HG03025 (cell line): ENCODE measurements around the gene ZSWIM1.

Experiments
- ATAC-seq: cut with Tn5 transposase; IDR thresholded peaks from one replicate; pipeline ENCODE4 v1.9.1; 2021; ENCODE audit warnings: mild to moderate bottlenecking, moderate library complexity; ENCODE audit not compliant: unreplicated experiment, low FRiP score

The ZSWIM1 gene

DNA sequence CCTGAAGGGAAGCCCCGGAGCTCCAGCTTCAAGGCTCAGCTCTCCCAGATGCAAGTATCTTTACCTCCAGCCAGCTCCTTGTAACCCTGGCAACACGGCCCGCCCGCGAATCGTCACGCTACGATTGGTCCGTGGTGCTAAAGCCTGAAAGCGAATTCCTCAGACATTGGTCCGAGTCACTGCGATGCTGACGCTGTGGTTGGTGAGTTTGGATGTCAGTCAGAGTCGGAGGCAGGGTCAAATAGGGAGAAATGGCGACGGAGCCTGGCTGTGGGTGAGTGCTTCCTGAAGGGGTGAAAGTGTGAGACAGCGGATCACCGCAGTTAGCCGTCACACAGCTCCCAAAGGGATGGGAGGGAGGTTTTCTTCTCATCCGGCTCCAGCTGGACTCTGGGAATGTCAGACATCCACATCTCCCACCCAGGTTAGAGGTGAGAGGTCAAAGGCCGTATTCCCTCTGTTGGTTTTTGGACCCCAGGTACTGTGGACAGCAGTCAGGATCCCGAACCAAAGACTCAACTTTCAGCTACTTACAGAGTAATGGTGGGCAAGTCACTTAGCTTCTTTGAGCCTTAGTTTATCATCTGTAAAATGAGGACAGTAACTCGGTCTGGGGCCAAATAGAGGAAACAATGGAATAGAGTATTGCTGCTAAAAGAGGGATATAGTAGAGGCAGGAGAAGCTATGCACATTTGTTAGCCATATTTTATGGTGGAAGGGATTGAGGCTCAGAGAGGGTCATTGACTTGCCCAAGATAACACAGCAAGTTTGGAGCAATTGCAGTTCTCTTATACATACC lies at the start of gene ZSWIM1:
TSS of gene ZSWIM1 (plus strand) at position 240 of the 801 bp plus-strand sequence. CDS start 1,366 bp downstream, outside the sequence.
- peak; percentile 82 for ATAC-seq

DNA sequence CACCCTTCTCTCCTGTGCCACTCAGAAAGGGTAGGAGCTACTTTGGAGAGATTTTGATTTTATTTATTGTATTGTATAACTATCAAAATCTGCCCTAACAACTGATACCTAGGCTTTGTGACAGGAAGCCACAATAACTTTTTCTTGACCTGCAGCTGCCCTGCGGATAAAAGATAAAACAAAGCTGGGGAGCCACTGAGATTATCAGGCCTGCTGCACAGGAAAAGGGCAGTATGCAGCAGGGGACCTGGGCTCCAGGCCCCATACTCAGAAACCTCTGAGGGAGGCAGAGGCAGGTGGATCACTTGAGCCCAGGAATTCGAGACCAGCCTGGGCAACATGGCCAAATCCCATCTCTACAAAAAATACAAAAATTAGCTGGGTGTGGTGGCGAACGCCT lies 48.4 kb upstream of the ZSWIM1 start:
- ATAC-seq: no peak

DNA sequence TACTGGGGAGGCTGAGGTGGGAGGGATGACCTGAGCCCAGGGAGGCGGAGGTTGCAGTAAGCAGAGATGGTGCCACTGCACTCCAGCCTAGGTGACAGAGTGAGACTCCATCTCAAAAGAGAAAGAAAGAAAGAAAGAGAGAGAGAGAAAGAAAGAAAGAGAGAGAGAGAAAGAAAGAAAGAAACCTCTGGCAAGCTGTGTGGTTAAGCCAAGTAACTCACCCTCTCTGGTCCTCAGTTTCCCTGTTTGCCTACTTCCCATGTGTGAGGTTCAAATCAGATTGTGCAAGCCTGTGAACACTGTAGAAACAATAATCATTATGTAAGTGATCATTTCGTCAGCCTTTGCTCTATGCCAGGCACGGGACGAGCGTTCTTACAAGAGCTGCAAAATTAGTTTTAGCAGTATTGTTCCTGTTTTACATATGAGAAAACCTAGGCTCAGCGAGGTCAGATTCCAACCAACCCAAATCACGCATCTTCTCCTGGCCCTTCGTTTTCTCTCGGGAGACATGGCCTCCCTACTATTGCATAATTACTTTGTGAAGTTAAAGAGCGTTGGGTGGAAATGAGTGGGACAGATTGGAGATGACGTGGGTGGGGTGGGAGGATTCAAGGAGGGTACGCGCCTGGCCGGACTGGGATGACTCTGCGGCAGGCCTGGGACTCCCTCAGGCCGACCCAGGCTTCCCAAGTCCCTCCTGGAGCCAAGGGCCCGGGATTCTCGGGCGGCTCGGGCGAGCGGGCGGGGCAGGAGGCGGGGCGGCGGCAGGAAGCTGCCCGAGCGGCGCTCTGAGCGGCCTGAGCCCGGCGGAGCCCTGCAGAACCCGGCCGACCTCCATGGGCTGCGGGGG lies 47.8 kb upstream of the ZSWIM1 start, which contains the start of gene SNX21:
TSS of gene SNX21 (plus strand) at position 770 of the 853 bp plus-strand sequence. CDS start 121 bp downstream, outside the sequence.
- ATAC-seq: no peak

DNA sequence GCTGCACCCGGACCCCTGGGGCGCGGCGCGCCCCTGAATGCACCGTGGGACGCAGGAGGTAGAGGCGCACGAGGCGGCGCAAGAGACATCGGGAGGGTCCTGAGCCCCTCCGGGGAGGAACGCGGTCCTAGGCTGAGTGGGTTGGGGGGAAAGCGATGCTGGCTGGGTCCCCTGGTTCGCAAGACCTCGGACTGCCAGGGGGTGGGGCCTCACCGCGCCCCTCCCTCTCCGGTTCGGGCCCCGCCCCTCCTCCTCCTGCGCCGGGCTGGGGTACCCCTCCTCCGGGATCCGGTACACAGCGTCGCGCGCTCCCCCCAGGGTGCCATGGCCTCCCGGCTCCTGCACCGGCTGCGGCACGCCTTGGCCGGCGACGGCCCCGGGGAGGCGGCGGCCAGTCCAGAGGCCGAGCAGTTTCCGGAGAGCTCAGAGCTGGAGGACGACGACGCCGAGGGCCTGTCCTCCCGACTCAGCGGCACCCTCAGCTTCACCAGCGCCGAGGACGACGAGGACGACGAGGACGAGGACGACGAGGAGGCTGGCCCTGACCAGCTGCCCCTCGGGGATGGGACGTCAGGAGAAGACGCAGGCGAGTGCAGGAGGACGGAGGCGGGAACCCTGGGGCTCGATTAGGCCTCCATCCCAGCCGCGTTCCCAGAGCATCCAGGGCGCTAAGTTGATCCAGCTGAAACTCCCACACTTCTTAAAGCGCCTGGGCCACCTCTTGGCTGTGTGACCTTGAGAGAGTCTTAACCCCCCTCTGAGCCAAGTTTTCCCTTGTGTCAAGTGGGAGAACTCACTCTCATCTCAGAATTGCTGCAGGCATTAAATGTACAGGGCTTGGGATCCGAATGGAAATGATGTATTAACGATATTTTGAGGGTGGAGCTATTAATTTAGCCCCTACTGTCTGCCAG lies 46.9 kb upstream of the ZSWIM1 start:
- no peak for ATAC-seq

DNA sequence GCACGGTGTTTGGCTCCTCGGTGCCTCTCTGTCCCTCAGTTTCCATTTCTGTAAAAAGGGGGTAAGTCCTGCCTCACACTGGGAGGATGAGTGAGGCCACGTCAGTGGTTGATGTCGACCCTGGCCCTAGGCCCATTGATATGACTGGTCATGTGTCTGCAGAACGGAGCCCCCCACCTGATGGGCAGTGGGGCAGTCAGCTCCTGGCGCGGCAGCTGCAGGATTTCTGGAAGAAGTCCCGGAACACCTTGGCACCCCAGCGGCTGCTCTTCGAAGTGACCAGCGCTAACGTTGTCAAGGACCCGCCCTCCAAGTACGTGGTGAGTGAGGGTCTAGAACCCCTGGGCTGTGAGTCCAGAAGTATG lies 46.2 kb upstream of the ZSWIM1 start:
- ATAC-seq: no peak

DNA sequence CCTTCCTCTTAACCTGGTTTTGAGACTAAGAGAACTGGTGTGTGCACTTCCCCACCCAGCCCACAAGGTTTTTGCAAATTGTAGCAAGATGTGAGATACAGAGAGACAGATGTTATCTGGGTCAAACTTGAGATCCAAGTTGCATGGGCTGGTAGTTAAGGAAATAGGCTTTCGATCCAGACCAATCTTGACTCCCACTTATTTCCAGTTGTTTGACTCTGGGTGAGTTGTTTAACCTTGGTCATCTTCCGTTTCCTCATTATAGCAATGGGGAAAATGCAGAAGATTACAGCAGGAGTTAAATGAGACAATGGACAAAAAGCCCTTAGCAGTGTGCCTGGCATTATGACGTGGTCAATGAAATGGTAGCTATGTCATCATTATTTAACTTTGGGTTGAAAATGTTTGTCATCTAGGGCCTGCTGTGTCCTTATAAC lies 45.7 kb upstream of the ZSWIM1 start:
- no peak for ATAC-seq

DNA sequence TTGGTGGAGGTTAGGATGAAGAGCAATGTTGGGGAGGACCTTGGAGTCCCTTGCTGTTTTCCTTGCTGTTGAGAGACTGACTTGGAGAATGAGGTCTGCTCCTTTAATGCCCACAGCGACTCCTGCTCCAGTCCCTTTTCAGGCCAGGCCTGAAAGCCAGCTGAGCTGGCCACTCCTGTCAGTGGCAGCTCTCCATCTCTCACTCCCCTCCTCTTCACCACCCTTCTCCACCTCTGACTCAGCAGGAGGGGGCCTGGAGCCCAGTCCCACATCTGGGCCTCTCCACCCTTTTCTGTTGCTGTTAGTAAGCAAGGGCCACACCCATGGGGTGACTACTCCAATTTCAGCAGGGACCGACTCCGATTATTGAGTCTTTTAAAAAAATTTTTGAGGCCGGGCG lies 45.2 kb upstream of the ZSWIM1 start:
- no peak for ATAC-seq

DNA sequence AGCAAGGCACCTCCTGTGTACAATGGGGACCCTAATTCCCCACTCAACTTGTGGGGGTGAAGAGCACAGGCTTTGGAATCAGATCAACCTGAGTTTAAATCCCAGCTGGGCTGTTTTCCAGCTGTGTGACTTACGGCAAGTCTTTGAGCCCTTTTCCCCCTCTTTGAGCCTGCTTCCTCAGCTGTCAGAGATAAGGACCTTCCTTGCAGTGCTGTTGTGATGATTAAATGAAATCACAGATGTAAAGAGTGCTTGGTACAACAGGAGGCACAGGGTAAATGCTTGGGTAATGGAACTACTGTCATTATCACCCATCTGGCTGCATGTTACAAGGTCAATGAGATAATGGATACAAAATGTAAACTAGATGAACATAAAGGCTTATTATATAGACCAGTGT lies 44.2 kb upstream of the ZSWIM1 start:
- no peak for ATAC-seq

DNA sequence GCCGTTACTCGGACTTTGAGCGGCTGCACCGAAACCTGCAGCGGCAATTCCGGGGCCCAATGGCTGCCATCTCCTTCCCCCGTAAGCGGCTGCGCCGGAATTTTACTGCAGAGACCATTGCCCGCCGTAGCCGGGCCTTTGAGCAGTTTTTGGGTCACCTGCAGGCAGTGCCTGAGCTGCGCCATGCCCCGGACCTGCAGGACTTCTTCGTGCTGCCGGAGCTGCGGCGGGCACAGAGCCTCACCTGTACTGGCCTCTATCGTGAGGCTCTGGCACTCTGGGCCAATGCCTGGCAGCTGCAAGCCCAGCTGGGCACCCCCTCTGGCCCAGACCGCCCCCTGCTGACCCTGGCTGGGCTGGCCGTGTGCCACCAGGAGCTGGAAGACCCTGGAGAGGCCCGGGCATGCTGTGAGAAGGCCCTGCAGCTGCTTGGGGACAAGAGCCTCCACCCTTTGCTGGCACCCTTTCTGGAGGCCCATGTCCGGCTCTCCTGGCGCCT lies 40.3 kb upstream of the ZSWIM1 start:
- no peak for ATAC-seq

DNA sequence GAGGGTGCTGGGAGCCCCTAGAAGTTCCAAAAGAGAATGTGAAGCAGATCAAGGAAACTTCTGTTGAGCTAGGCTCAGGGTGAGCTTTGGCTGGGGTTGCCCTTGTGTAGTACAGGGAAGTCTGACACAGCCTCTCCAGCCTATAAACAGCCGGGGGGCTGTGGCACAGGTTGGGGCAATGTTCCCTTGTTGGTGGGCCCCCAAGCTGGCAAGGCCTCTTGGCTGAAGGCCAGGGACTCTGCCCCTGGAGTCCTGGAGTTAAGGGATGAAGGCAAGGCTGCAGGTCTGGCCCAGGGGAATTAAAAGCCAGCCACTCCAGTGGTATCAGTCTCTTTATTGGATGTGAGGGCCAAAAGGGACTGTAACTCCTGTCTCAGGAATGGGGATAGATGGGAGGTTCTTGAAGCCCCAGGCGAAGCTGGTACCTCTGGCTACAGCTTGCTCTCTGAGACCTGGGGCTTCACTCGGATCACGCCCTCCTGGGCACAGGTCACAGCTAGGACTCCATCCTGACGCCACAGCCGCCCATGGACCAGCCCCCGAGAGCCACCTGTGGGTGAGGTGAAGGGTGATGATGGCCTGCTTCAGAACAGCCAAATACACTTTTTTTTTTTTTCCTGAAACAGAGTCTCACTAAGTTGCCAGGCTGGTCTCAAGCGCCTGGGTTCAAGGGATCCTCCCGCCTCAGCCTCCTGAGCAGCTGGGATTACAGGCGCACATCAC lies 39.5 kb upstream of the ZSWIM1 start:
- no peak for ATAC-seq

DNA sequence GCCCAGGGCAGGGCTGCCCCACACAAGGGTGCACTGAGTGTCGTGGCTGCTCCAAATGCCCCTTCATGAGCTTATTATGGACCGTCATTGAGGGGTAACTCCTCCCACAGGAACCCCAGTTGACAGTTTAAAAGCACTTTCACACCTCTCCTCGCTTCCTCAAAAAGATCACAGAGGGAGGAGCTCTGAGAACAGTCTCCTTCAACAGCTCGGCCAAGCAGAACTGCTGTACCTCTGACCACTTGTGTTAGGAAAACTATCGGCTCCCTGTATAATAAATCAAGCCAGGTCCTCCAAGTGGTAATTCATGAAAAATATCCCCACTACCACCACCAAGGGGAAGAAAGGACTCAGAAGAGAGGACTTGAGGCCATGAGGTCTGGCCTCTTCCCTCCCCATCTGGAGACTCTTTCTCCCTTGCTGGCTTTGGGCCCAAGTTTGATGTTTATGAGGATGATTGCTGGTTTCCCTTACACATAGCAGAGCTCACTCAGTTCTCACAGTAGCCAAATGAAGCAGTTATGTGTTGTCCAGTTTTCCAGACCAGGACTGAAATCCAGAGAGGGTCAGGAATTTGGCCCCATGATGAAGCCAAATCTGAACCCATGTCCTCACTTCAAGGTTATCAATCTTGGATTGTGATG lies 38.7 kb upstream of the ZSWIM1 start:
- peak; percentile 59 for ATAC-seq

DNA sequence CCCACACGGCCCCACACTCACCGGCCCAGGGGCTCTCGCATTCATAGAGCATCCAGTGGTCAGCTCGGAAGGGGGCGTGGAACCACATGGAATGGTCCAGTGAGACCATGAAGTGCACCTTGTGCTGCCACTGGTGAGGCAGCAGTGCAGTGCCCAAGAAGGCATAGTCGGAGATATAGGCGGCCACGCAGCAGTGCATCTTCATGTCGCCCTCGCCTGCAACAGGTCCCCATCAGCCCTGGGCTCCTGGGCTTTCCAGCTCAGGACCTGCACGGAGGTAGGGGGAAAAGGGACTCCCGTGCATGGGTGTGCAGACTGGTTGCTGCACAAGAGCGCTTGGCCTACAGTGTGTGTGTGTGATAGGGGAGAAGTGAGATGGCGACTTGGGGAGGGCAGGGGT lies 37.5 kb upstream of the ZSWIM1 start:
- no peak for ATAC-seq

DNA sequence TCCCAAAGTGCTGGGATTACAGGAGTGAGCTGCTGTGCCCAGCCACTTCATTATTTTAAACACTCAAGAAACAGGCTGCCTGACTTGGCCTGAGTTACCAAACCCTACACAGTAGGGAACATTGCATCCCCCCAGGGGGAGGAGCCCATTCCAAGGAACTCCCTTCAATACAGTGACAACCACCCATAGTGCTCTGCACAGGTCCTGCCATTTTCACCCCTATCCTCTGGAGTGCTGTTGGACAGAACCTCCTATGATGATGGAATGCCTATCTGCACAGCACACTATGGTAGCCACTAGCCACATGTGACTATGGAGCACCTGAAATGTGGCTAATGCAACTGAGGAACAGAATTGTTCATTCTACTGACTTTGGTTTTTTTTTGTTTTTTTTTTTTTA lies 35.6 kb upstream of the ZSWIM1 start:
- no peak for ATAC-seq

DNA sequence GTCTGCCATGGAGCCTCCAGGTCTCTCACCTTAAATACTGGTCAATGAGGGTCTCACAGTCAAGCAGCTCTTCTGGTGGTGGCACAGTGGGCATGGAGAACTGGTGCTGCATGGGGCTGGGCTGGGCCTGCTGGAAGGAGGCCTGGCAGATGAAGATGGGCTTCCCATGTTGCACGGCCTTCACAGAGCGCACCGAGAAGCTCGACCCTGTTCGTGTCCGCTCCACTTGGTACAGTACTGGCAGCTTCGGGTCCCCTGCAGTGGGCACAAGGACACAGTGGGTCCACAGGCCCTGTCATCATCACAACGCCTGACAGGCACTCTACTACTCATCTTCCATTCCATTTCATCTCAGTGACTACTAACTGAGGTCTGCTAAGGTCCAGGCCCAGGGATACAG lies 32.6 kb upstream of the ZSWIM1 start:
- ATAC-seq: no peak

DNA sequence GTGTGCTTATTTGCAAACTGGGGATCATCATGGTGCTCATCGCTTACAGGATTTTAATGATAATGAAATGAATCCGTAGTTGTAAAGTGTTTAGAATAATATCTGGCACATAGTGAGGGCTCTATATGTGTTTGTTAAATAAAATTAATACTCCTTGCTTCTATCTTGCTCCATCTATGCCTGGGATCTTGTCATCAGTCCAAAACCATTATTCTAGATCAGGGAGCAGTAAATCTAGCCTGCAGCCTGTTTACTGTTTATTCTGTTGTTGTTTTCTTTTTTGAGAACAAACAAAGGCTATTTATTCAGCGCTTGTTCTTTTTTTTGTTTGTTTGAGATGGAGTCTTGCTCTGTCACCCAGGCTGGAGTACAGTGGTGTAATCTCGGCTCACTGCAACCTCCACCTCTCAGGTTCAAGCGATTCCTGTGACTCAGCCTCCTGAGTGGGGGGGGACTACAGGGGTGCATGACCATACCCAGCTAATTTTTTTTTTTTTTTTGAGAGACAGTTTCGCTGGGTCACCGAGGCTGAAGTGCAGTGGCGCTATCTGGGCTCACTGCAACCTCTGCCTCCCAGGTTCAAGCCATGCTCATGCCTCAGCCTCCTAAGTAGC lies 32.0 kb upstream of the ZSWIM1 start:
- ATAC-seq: no peak

DNA sequence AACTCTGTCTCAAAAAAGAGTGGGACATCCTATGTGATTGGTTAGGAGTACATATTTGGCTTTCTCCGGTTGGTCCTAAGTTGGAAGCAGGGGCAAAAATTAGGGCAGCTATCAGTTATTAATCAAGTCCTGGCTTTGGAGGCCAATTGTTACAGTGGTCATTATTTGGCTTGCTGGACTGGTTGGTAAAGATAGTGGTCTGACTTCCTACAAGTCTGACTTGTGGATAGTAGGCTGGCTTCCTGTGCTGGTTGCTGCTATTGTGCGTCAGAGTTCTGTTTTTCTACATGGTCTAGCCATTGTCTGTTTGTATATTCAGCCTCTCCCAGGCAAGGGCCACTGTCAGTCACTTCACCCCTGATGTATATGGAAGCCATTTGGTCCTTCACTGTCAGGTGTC lies 30.8 kb upstream of the ZSWIM1 start:
- no peak for ATAC-seq

DNA sequence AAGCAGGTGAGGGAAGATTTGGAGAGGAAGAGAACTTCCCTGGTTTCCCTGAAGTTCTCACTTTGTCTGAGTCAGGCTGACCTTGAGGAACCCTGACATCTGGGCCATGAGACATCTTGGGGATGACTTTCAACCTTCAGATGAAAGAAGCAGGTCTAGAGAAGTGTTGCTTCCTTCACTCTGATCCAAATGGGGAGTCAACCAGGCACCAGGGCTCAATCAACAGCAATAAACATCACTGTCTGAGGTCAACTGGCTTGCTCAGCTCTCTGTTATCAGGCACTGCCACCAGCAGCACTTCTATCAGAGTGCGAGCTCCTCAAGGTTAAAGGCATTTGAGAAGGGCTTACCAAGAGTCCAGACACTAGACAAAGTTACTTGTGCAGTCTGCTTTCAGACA lies 30.1 kb upstream of the ZSWIM1 start:
- ATAC-seq: no peak

DNA sequence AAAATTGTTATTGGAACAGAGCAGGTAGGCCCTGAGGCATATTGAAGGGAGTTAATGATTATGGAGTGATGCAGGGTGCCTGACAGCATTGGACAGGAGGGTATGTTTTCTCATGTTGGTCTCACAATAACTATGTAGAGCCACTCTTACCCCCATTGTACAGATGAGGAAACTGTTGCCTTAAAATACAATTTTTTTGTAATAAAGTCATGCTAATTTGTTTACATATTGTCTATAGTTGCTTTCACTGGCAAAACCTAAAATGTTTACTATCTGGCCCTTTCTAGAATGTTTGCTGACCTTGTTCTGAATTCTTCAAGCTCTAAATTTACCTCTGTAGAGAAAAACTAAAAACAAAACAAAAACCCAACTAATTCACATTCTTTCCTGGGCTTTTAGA lies 29.5 kb upstream of the ZSWIM1 start:
- ATAC-seq: no peak

DNA sequence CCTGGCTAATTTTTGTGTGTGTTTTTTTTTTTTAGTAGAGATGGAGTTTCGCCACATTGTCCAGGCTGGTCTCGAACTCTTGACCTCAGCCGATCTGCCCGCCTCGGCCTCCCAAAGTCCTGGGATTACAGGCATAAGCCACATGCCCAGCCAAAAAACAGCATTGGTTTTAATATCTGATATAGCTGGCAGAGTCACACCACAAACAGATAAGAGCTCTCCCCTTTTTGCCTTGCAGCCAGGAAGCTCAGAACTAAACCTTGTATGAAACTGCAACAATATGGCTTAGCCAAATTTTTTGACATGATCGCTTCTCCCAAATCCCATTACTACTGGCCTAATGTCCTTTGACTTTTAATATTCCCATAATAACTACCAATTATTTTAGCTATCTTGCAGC lies 28.7 kb upstream of the ZSWIM1 start:
- ATAC-seq: no peak
